ENCODE measurements around the gene UBE2K. TPM values are rescaled to one million over a fixed set of nuclear protein-coding genes. Genes with fewer than 3 reads are reported as not detected.
"Not testable (repeated sequence)": the region's sequence is repeated elsewhere in the genome, so short reads cannot be mapped to it uniquely, and the experiment has no call there.

UBE2K gene
- total RNA-seq, 2 experiments from 2014 or later, result 82.3 to 86.5 TPM

GRCh38 chr4:39719804-39720580, 22.1 kb downstream of the UBE2K start:
- ChIA-PET POLR2A (no interaction called here), CTCF (no interaction called here)
- H3K4me1 Mint-ChIP-seq, result peaks cover 45% of the 10 kb centered on the region
- H3K4me3 Mint-ChIP-seq, result no peak overlapping the region
- no peak overlapping the region for H3K27ac Mint-ChIP-seq
- DNase-seq, result no peak
- peaks cover 32% of the 10 kb centered on the region for H3K36me3 Mint-ChIP-seq (ENCODE audit: low read depth)
- H3K27me3 Mint-ChIP-seq, result no peaks in the 10 kb centered on the region
- no peaks in the 10 kb centered on the region for H3K9me3 Mint-ChIP-seq

- peaks cover 29% of the 10 kb centered on the region for H3K36me3 Mint-ChIP-seq (ENCODE audit: low read depth)
- H3K4me1 Mint-ChIP-seq, result peaks cover 37% of the 10 kb centered on the region
- H3K4me3 Mint-ChIP-seq, H3K27ac Mint-ChIP-seq, H3K9me3 Mint-ChIP-seq, H3K27me3 Mint-ChIP-seq, CTCF ChIA-PET, DNase-seq: not testable (repeated sequence)
- POLR2A ChIA-PET, result interaction anchor here (0.8 kb wide), 1 partner anchor 15 kb away, joined by 3 read pairs; no protein-coding TSS in a partner anchor
Observed at GRCh38 chr4:39721273-39721672, 23.3 kb downstream of the UBE2K start.

DNA sequence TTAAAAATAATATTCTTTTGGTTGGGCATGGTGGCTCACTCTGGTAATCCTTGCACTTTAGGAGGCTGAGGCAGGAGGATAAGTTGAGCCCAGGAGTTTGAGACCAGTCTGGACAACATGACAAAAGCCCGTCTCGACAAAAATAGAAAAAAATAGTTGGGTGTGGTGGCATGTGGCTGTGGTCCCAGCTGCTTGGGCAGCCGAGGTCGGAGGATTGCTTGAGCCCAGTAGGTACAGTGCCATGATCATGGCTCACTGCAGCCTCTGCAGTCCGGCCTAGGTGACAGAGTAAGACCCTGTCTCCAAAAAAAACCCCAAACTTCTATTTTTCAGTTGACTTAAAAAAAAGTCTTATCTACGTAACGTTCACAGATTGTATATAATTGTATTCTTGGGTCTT, 23.9 kb downstream of the UBE2K start:
- H3K36me3 Mint-ChIP-seq (ENCODE audit: low read depth), result peaks cover 33% of the 10 kb centered on the region
- DNase-seq, result no peak
- no peaks in the 10 kb centered on the region for H3K9me3 Mint-ChIP-seq
- CTCF ChIA-PET, result no interaction called here
- H3K27ac Mint-ChIP-seq, result no peak overlapping the region
- H3K27me3 Mint-ChIP-seq, result no peaks in the 10 kb centered on the region
- peaks cover 37% of the 10 kb centered on the region for H3K4me1 Mint-ChIP-seq
- POLR2A ChIA-PET, result no interaction called here
- no peak overlapping the region for H3K4me3 Mint-ChIP-seq

DNA sequence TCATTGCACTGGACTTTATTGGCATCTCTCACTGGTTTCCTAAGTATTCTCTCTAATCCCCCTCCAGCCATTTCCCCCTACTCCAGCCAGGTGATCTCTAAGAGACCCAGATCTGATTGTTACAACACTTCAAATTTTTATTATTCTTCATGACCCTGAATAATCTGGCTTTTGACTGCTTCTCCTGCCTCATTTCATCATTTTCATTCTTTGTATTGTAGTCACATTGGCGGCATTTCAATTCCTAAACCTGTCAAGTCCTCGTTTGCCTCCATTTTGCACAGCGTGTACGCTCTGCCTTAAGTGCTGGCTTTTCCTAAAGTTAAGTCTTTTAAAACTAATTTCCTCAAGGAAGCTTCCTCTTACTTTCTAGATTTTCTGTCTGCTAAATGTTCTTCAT, 31.6 kb downstream of the UBE2K start:
- Mint-ChIP-seq H3K27ac (no peak overlapping the region), H3K4me1 (peaks cover 20% of the 10 kb centered on the region), H3K4me3 (no peak overlapping the region), H3K36me3 (ENCODE audit: low read depth) (peaks cover 33% of the 10 kb centered on the region), H3K9me3 (no peaks in the 10 kb centered on the region), H3K27me3 (no peaks in the 10 kb centered on the region)
- CTCF ChIA-PET, result interaction anchor here (2.8 kb wide), 1 partner anchor 15 kb away, joined by 10 read pairs; no protein-coding TSS in a partner anchor
- no peak for DNase-seq
- POLR2A ChIA-PET, result interaction anchor here (1.5 kb wide), 1 partner anchor 28 kb away, joined by 4 read pairs; no protein-coding TSS in a partner anchor

DNA sequence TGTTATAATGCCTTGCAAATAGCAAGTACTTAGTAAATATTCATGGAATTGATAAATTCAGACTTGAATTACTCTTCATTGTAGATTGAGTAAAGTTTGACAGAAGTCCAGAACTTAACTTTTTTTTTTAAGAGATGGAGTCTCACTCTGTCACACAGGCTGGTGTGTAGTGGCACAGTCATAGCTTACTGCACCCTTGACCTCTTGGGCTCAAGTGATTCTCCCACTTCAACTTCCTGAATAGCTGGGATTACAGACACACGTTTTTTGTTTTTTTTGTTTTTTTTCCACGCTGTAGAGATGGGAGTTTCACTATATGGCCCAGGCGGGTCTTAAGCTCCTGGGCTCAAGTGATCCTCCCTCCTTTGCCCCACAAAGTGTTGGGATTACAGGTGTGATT, 32.1 kb downstream of the UBE2K start:
- no peak for DNase-seq
- H3K4me3 Mint-ChIP-seq, result no peak overlapping the region
- H3K4me1 Mint-ChIP-seq, result peaks cover 18% of the 10 kb centered on the region
- CTCF ChIA-PET, result interaction anchor here (2.8 kb wide), 1 partner anchor 14 kb away, joined by 10 read pairs; no protein-coding TSS in a partner anchor
- no peaks in the 10 kb centered on the region for H3K9me3 Mint-ChIP-seq
- H3K27ac Mint-ChIP-seq, result no peak overlapping the region
- POLR2A ChIA-PET, result no interaction called here
- H3K27me3 Mint-ChIP-seq, result no peaks in the 10 kb centered on the region
- peaks cover 30% of the 10 kb centered on the region for H3K36me3 Mint-ChIP-seq (ENCODE audit: low read depth)

DNA sequence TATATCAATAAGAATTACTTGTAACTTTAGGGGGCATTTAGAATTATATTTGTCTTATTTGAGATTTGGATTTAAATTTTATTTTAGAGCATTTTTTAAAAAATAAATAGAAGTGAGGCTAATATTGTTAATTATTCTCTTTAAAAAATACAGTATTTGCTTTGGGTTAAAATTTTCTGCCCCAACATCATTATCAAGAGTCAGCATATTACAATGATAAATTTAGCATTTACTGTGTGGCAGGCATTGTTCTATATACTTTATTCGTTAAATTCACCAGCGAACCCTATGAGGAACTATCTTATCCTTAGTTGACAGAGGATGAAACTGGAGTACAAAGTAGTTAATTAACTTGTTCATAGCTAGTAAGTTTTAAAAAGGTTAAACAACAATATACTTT, 34.0 kb downstream of the UBE2K start:
- Mint-ChIP-seq H3K27ac (no peak overlapping the region), H3K4me3 (no peak overlapping the region), H3K36me3 (ENCODE audit: low read depth) (peaks cover 21% of the 10 kb centered on the region), H3K4me1 (peaks cover 18% of the 10 kb centered on the region), H3K27me3 (no peaks in the 10 kb centered on the region), H3K9me3 (no peaks in the 10 kb centered on the region)
- DNase-seq, result no peak
- ChIA-PET POLR2A (no interaction called here), CTCF (interaction anchor here (0.6 to 2.8 kb wide), 2 partner anchors 12 to 36 kb away, joined by 3 to 10 read pairs; no protein-coding TSS in a partner anchor)

- Mint-ChIP-seq H3K4me3 (no peak overlapping the region), H3K4me1 (peaks cover 16% of the 10 kb centered on the region), H3K27me3 (no peaks in the 10 kb centered on the region), H3K9me3 (no peaks in the 10 kb centered on the region), H3K36me3 (ENCODE audit: low read depth) (peaks cover 18% of the 10 kb centered on the region), H3K27ac (no peak overlapping the region)
- ChIA-PET CTCF (no interaction called here), POLR2A (no interaction called here)
- DNase-seq, result no peak
Observed at GRCh38 chr4:39732728-39733127, 34.8 kb downstream of the UBE2K start.

DNA sequence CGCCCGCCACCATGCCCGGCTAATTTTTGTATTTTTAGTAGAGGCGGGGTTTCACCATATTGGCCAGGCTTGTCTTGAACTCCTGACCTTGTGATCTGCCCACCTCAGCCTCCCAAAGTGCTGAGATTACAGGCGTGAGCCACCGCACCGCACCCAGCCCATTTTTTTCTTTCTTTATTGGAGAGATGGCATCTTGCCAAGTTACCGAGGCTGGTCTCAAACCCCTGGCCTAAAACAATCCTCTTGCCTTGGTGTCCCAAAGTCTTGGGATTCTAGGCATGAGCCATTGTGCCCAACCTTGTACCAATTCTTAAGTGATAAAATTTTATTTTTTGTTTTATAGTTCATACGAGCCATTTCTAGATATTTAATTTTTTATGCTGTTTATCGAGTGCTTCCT, 41.7 kb downstream of the UBE2K start:
- POLR2A ChIA-PET, H3K27ac Mint-ChIP-seq, DNase-seq, CTCF ChIA-PET, H3K27me3 Mint-ChIP-seq, H3K4me1 Mint-ChIP-seq, H3K9me3 Mint-ChIP-seq, H3K4me3 Mint-ChIP-seq: not testable (repeated sequence)
- H3K36me3 Mint-ChIP-seq (ENCODE audit: low read depth), result peaks cover 12% of the 10 kb centered on the region

- peaks cover 2% of the 10 kb centered on the region for H3K4me1 Mint-ChIP-seq
Observed at GRCh38 chr4:39741401-39741800, 43.5 kb downstream of the UBE2K start.

GRCh38 chr4:39745920-39746319, 48.0 kb downstream of the UBE2K start:
- H3K4me3 Mint-ChIP-seq, result no peak overlapping the region
- no peaks in the 10 kb centered on the region for H3K27me3 Mint-ChIP-seq
- H3K9me3 Mint-ChIP-seq, result no peaks in the 10 kb centered on the region
- H3K4me1 Mint-ChIP-seq, result peaks cover 2% of the 10 kb centered on the region
- DNase-seq, result no peak
- POLR2A ChIA-PET, result interaction anchor here (0.7 kb wide), 1 partner anchor 47 kb away, joined by 3 read pairs; no protein-coding TSS in a partner anchor
- peaks cover 31% of the 10 kb centered on the region for H3K36me3 Mint-ChIP-seq (ENCODE audit: low read depth)
- CTCF ChIA-PET, result interaction anchor here (1.3 kb wide), 1 partner anchor 233 kb away, joined by 3 read pairs; no protein-coding TSS in a partner anchor
- H3K27ac Mint-ChIP-seq, result no peak overlapping the region

More at GRCh38 chr4:39741401-39741800, 43.5 kb downstream of the UBE2K start:
- Mint-ChIP-seq H3K9me3 (no peaks in the 10 kb centered on the region), H3K27ac (no peak overlapping the region), H3K27me3 (no peaks in the 10 kb centered on the region), H3K4me3 (no peak overlapping the region), H3K36me3 (ENCODE audit: low read depth) (peaks cover 17% of the 10 kb centered on the region)
- no peak for DNase-seq
- CTCF ChIA-PET, result no interaction called here
- POLR2A ChIA-PET, result no interaction called here

DNA sequence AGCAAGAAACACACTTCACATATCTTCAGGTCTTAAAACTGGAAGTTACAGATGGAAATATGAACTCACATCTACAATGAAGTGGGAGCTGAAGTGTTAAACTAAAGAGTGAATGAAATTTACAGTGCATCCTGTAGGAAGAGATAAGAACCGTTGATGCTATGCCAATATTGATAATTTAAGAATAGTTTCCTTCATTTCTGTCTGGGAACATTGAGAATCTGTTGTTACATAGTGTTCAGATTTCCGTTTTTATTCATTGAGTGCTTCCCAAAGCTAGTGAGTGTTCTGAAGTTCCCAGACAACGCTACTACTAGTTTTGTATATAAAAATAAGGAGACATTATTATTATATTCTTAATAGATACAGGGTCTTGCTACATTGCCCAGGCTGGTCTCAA, 52.3 kb downstream of the UBE2K start:
- H3K36me3 Mint-ChIP-seq (ENCODE audit: low read depth), result peaks cover 34% of the 10 kb centered on the region
- ChIA-PET CTCF (interaction anchor here (0.5 kb wide), 1 partner anchor 193 kb away, joined by 3 read pairs; no protein-coding TSS in a partner anchor), POLR2A (no interaction called here)
- H3K27ac Mint-ChIP-seq, result no peak overlapping the region
- no peak overlapping the region for H3K4me3 Mint-ChIP-seq
- no peaks in the 10 kb centered on the region for H3K27me3 Mint-ChIP-seq
- H3K9me3 Mint-ChIP-seq, result no peaks in the 10 kb centered on the region
- peaks cover 2% of the 10 kb centered on the region for H3K4me1 Mint-ChIP-seq
- DNase-seq, result no peak

- Mint-ChIP-seq H3K27me3 (no peaks in the 10 kb centered on the region), H3K4me1 (peaks cover 2% of the 10 kb centered on the region), H3K36me3 (ENCODE audit: low read depth) (peaks cover 41% of the 10 kb centered on the region), H3K27ac (no peak overlapping the region), H3K9me3 (no peaks in the 10 kb centered on the region), H3K4me3 (no peak overlapping the region)
- no peak for DNase-seq
- ChIA-PET POLR2A (no interaction called here), CTCF (no interaction called here)
Observed at GRCh38 chr4:39754309-39754708, 56.4 kb downstream of the UBE2K start.

DNA sequence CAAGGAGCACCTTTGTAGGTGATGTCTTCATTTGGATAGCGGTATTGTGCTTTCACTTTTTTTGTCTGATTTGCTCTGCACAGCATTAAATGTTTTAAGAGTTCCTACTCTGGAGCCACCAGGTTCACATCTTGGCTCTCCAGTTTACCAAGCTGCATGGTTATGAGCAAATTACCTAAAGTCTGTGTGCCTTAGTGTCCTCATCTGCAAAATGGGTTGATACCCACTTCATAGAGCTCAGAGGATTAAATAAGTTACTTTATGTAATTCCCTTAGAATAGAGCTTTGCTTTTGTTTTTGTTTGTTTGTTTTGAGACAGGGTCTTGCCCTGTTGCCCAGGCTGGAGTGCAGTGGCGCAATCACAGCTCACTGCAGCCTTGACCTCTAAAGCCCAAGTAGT, 58.2 kb downstream of the UBE2K start:
- H3K9me3 Mint-ChIP-seq, result no peaks in the 10 kb centered on the region
- H3K4me1 Mint-ChIP-seq, result peaks cover 2% of the 10 kb centered on the region
- no peaks in the 10 kb centered on the region for H3K27me3 Mint-ChIP-seq
- no peak for DNase-seq
- no peak overlapping the region for H3K27ac Mint-ChIP-seq
- ChIA-PET POLR2A (no interaction called here), CTCF (interaction anchor here (0.6 kb wide), 2 partner anchors 11 to 48 kb away, joined by 3 to 4 read pairs; no protein-coding TSS in a partner anchor)
- no peak overlapping the region for H3K4me3 Mint-ChIP-seq
- H3K36me3 Mint-ChIP-seq (ENCODE audit: low read depth), result peaks cover 43% of the 10 kb centered on the region

GRCh38 chr4:39758176-39758575, 60.2 kb downstream of the UBE2K start:
- Mint-ChIP-seq H3K36me3 (ENCODE audit: low read depth) (peaks cover 51% of the 10 kb centered on the region), H3K27me3 (no peaks in the 10 kb centered on the region), H3K4me3 (no peak overlapping the region), H3K27ac (no peak overlapping the region), H3K9me3 (no peaks in the 10 kb centered on the region), H3K4me1 (peaks cover 2% of the 10 kb centered on the region)
- POLR2A ChIA-PET, result interaction anchor here (1.5 to 1.8 kb wide), 3 partner anchors 10 to 60 kb away, joined by 4 to 5 read pairs (median 5); partner anchors contain the start of gene UBE2K
- no peak for DNase-seq
- CTCF ChIA-PET, result no interaction called here
